HG03045 (cell line): Measurements from ENCODE around the gene SMIM20.

Experiments
- ATAC-seq: cut with Tn5 transposase; IDR thresholded peaks from one replicate; pipeline ENCODE4 v1.9.1; 2021; ENCODE audit warnings: mild to moderate bottlenecking, moderate library complexity; ENCODE audit not compliant: unreplicated experiment

The SMIM20 gene

DNA sequence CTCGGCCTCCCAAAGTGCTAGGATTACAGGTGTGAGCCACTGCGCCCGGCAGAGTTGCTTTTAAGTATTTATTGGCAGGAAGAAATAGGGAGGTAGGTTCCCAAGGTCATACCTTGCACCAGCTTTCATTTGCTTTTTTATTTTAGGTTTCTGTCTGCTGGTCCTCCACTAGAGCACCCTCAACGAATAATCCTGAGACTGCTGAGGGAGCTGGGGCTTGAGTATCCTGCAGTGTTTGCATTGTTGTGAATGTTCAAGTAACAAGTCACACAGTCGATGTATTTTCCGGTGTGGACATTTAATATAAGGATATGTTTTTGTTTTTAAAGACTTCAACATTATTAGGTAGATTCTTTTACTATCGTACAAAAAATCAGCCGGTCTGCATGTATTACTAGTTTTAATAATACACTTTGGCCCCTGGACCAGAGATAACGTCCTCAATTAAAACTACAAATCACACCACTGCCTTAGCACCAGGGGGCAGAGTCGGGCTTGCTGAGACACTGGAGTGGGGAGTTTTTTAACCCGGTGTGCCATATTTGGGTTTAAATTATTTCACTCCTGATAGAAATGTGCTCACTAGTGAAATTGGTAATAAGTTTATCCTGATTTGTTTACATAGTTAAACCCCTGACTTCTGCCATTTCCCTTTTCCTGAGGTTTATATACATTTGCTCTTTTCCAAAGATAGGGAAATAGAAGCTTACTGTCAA is 11.6 kb downstream of the SMIM20 start:
- peak; percentile 53 for ATAC-seq

DNA sequence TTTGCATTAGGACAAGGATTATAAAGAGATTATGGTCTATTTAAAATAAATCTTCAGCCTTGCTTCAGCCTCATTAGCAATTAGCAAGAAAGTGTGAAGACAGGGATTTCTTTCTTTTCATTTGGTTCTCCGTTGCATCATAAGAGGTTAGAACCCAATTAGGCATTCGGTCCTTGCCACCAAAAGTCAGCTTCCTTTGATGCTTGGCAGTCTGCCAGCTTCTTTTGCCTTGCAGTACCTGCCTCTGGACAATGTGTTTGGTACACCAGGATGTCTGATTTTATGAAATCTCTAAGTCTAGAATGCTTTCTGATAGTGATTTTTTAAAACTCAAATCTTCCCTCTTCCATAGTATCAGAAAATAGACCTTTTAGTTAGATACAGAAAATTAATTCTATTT is 12.4 kb downstream of the SMIM20 start:
- ATAC-seq: no peak

DNA sequence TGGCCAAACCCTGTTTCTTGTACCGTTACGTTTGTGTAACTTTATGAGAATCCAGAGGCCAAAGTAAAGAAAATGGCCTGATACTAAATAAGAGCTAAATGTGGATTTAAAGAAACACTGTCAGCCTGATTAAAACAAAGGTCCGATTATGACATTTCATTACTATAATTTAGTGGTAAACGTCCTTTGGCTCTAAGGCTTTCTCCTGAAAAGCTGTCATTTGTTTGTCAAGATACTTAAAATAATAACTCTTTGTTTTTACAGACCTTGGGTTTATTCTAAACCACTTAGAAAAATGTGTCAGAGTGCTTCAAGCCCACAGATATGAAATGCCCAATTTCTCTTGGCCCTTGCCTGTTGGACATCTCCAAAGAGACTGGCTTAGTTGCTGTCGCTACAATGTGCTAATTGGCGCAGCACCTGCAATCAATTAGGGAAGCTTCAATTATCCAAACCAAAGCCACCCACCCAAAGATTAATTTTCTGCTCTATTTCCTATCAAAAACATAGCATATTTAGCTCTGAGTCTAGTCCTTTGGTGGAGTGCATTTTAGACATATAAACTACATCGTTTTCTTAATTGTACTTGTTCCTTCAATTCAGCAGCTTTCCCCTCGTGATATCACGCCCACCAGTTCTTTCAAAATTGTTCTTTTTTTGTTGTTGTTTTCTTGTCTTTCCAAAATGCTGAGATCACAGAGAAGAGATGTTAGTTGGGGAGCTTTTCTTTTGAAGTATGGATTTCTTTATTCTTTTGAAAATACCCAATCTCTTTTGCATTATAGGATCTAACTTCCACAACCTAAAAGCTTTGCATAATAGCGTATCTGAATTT is 13.6 kb downstream of the SMIM20 start:
- no peak for ATAC-seq

DNA sequence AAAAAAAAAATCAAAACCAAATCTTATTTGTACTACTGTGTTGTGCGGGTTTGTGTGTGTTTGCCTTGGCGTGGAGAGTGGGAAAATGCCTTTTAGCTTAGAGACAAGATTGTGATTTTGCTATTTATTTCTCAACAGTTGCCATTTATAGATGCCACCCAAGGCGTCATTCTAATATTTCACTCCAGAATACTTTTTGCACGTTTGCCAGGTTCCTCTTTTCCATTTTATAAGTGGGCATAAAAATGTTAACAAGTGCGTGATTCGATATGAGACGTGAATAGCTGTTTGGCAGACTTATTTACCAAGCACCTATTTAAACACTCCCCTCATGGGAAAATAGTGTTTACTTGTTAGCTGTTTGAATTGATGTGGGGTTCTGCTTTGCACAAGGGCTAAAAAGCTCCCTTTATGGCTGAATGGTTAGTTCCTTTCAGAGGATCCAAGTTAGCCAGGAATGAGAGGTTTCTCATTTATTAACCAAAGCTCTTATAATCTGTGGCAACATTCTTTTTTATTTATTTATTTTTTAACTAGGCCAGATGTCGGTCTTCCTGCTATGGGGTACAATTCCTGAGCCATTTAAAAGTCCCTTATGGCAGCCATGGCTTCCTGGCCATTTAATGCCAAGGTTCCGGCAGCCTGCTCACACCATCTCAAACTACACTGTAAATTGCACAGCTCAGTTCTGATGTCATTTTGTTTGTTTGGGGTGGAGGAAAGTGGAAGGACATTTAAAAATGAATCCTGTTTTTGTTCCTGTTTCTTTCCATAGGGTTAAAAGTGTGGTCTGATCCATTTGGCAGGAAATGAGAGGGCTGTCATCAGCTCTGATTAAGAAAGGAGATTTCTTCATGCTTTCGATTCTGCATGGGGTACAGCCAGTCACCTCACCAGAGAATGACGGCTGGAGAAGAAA is 14.6 kb downstream of the SMIM20 start:
- no peak for ATAC-seq

DNA sequence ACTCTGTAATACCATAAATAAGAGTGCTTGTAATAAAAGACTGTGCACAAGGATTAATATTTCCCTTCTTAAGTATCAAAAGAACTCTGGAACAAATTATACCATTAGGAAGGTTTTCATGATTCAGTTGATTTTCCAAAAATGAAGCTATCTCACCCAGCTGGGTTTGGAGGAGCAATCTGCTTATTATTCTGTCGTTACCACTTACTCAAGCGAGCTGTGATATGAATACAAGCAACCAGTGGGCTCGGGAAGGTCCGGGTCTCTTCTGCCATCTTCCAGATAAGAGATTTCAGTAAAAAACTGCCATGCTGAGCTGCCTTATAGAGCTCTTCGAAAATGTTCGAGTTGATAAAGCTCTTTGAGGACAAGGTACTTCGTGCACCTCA is 15.3 kb downstream of the SMIM20 start:
- no peak for ATAC-seq

DNA sequence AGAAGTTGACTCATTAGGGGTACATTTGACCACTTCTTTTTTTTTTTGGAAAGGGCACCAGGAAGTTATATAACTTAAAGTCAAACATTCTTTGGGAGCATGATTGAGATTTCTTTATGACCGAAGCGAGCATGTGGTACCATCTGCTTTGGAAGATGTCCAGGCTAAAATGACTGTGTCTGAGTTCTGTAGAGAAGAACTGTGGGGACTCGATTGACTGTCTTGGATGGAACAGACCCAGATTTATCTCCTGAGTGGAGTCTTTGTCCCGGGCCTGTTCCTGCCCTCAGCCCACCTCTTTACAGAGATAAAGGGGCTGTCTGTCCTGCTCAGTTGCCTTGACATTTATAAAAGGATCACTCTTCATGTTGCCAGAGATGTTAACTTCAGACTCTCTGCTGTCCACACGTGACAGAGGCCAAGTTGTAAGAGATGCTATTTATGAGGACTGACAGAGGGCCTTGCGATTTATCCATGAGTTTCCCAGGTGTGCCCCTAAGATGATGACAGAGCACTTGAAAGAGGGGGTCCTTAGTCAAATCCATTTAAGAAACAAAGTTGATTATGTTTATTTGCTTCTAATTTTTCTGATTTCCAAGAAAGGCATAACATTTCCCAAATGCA is 16.8 kb downstream of the SMIM20 start:
- ATAC-seq: no peak

DNA sequence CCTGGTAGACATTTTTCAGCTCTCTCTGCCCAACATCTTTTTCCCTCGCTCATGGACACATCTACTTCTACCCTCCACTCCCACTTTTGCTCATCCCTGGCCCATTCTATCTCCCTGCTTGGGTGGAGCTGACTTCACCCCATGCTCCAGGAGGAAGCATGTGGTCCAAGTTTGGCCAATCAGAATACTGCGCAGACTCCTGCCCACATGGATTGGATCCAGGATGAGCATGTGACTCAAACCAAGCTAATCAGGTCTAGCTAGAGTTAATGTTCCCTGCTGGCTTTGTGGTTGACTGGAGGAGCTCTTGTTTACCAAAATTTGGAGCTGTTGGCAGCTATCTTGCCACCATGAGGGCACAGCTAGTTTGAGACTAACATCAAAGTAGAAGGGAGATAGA is 22.7 kb downstream of the SMIM20 start:
- ATAC-seq: no peak

DNA sequence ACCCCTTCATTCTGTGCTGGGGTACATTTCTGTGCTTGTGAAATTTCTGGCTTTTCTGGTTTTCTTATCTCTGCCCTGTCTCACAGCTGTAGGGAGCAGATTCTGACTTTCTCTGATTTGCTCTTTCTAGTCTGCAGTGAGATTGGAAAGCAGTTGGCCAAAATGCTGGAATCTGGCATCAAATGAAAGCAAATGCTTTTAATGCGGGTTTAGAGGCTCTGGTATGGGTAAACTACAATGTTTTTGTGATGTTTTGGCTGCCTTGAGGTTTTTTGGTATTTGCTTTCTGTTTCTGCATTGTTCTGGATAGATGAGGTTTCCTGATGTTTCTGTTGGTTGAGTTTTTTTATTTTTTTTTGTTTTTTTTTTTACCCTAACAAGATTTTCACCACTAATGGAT is 23.8 kb downstream of the SMIM20 start:
- no peak for ATAC-seq

DNA sequence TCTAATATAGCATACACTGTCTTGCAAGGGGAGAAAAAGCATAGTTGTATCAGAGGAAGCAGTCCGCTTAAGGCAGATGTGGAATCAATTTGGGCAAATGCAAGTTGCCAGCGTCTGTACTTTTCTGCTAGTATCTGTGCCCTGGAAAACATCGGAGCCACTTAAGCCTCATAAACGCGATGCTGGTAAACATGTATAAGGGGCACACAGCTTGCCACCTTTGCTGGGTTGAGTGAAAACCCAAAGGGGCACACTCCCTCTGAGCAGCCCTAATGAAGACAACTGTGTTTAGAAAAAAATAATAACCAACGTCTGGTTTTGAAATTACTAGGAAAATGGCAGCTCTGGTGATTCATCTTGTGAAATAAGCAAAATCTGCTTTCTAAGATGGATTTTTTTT is 24.3 kb downstream of the SMIM20 start:
- peak; percentile 25 for ATAC-seq

DNA sequence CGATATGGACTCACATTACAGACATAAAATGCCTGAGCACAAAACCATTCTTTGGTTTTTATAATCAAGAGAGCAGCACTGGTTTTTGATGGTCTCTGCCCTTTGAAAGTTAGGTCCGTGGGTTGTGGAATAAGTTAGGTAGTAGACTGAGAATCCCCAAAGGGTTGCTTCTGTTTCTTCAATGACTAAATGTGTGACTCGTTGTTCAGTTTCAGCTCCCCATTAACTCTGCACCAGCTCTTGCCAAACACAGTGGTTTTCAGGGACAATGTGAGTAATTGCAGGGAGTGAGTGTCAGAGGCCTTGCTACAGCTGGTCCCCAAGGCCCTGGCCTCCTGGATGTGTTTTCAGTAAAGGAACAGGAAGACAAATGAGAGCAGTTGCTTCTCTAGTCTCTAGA is 24.8 kb downstream of the SMIM20 start:
- ATAC-seq: peak; percentile 93

DNA sequence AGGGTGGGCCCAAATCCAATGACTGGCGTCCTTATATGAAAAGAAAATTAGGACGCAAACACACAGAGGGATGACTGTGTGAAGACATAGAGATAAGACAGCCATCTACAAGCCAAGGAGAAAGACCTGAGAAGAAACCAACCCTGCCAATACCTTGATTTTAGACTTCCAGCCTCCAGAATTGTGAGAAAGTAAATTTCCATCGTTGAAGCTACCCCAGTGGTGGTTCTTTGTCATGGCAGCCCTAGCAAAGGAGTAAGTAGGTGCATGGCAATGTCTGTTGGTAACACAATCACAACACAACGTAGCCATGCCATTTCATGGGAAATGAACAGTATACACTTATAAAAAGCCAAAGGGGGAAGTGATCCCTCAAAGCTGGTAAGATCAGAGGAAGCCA is 25.3 kb downstream of the SMIM20 start:
- no peak for ATAC-seq

DNA sequence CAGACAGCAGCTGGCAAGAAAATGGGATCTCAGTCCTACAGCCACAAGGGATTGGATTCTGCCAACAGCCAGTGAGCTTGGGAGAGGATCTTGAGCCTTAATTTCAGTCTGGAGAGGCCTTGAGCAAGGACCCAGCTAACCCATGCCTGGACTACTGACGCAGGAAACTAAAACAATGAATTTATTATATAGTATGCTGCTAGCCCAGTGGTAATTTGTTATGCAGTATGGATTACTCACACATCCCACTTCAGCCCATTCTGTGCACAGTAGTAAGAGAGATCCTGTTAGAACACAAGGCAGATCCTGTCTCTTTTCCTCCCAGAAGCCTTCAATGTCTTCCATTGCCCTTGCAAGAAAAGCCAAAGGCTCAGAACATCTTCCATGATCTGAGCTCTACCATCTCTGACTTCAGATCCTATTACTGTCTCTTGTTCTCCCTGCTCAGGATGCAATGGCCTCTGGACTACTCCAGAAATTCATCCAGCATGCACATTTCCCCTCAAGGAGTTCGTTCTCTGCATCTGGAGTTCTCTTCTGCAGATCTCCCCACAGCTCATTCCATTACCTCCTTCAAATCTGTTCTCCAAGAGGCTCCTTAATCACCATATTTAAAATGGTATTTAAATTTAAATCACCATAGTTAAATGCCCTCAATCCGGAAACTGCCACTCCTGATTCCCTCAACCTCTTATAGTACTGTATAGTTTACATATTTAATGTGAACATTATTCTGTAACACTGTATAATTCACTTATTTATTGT is 27.6 kb downstream of the SMIM20 start:
- no peak for ATAC-seq

DNA sequence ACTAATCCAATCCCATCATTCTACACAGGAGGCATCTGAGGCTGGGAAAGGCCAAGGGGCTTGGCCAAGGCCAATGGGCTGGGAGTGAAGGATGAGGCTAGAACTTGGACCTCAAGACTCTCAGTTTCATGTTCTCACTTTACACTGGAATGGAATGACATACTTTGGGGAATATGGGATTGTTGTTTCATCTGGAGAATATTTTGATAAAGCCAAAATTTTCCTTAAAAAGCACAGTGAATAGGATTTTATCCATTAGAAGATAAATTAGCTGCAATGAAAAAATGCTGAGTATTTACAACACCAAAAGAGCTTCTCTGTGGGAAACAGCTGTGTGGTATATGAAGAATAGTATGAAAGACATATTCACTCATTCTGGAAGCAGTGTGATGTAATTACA is 29.3 kb downstream of the SMIM20 start:
- ATAC-seq: no peak

DNA sequence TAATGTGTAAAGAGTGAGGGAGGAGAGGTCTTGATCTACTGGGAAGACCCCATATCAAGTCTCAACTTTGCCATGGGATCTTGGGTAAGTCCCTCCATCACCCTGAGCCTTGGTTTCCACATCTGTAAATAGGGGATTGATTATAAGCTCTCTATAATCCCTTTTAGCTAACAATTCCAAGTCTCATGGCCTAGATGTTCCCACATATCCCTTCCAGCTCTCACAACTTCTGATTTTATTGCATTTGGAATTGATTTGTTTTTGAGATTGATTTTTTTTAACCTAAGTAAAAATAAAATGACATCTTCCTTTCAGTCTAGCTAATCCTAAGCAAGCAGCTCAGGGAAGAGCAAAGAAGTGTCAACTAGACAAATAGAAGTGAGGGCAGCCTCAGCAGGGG is 29.8 kb downstream of the SMIM20 start:
- no peak for ATAC-seq

DNA sequence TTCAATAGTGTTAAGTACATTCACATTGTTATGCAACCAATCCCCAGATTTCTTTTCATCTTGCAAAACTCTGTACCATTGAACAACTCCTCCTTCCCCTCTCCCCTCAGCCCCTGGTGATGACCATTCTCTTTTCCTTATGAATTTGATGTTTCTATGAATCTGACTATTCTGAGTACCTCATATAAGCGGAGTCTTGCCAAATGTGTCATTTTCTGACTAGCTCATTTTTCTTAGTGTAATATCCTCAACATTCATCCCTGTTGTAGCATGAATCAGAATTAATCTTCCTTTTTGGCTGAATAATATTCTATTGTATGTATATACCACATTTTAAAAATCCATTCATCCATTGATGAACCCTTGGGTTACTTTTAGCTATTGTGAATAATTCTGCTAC is 34.0 kb downstream of the SMIM20 start:
- no peak for ATAC-seq

DNA sequence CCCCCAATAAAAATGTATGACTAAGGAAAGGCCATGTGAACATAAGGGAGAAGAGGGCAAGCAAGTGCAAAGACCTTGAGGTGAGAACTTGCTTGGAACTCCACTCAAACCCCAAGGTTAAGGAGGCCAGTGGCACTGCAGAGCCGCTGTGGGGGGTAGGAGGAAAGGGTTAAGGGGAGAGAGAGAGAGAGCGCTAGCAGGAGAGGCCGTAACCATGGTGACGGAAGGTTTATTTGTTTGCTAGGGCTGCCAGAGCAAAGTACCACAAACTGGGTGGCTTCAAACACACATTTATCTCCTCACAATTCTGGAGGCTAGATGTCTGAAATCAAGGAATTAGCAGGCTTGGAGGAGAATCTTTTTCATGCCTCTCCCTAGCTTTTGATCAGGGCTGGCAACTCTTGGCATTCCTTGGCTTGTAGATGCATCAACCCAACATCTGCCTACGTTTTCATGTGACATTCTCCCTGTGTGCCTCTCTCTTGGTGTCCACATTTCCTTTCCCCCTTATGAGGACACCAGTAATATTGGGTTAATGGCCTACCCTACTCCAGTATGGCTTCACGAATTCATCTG is 35.2 kb downstream of the SMIM20 start:
- ATAC-seq: no peak

DNA sequence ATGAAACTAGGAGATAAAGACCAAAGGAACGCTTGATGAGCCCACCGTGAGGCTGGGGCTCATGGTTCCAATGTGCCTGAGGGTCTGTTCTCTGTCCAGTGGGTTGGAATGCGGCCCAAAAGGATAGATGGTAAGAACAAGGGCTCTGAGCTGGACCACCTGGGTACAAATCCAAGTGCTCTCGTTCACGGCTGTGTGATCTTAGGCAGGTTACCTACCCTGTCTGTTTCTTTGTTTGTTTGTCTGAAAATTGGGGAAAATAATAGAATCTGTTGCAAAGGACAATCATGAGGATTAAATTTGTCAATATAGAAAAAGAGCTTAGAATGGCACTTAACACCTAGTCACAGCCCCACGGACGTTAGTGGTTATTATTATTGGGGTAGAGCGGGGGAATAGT is 36.0 kb downstream of the SMIM20 start:
- no peak for ATAC-seq

DNA sequence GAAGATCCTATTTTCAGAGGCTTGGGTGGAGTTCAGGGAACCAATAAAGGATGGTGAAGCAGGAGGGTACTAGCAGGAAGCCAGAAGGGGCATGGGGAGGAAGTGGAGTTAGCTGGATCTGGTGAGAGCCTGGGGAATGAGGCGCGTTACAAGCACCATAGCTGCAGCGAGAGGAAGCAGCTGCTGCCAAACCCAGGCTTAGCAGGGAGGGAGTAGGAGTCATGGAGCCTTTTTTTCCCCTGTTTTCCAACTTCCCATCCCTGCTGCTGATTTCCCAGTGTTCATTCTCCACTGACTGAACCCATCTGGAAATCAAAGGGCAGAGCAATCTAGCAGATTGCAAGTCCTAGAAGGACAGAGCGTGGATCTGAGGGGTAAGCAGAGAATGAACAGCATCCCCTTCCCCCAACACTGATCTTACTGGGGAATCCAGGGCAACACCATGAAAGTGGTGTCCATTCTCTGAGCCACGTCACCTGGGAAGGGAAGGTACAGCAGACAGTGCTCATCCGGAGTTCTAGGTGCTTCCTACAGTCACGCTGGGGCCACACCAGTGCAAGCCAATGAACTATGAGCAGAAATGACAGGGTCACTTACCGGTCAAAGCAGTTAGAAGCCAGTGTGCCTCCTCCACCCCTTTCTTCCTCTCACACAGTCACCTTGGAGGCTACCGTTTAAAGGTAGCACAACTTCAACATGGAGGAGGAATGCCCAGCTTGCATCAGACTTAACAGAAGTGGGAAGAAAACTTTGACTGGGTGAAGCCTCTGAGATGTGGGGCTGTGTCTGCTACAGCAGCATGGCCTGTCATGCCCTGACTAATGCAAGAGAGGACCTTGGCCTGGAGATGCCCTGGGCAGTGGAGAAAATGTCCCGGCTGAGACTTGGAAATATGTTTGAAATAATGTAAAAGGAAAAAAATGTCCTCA is 36.7 kb downstream of the SMIM20 start:
- ATAC-seq: no peak
